ENCODE results near the gene GLIS2.

- TF ChIP-seq, protein P1, sequence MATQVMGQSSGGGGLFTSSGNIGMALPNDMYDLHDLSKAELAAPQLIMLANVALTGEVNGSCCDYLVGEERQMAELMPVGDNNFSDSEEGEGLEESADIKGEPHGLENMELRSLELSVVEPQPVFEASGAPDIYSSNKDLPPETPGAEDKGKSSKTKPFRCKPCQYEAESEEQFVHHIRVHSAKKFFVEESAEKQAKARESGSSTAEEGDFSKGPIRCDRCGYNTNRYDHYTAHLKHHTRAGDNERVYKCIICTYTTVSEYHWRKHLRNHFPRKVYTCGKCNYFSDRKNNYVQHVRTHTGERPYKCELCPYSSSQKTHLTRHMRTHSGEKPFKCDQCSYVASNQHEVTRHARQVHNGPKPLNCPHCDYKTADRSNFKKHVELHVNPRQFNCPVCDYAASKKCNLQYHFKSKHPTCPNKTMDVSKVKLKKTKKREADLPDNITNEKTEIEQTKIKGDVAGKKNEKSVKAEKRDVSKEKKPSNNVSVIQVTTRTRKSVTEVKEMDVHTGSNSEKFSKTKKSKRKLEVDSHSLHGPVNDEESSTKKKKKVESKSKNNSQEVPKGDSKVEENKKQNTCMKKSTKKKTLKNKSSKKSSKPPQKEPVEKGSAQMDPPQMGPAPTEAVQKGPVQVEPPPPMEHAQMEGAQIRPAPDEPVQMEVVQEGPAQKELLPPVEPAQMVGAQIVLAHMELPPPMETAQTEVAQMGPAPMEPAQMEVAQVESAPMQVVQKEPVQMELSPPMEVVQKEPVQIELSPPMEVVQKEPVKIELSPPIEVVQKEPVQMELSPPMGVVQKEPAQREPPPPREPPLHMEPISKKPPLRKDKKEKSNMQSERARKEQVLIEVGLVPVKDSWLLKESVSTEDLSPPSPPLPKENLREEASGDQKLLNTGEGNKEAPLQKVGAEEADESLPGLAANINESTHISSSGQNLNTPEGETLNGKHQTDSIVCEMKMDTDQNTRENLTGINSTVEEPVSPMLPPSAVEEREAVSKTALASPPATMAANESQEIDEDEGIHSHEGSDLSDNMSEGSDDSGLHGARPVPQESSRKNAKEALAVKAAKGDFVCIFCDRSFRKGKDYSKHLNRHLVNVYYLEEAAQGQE (IDR thresholded peaks at IDR 0.05; ENCODE audit: insufficient read depth in 1 of 2, low read depth in 2 of 2, low read length in 2 of 2) = no peak
- TF ChIP-seq TAF1 (IDR thresholded peaks at IDR 0.05; ENCODE audit: borderline replicate concordance, insufficient read depth, low read length) (no peak), FOXP2 (optimal IDR thresholded peaks at IDR 0.05; ENCODE audit: borderline replicate concordance, extremely low read depth, extremely low read length, insufficient read depth) (no peak), POLR2AphosphoS5 (IDR thresholded peaks at IDR 0.05; ENCODE audit: low read depth, low read length) (no peak)
These were observed 3.9 kb downstream of the GLIS2 start for GRCh38 chr16:4319454-4320421.
